GM18951 (cell line): ENCODE measurements around the gene FEZF2.

Experiments used
- POLR2A ChIP-seq: IDR thresholded peaks from 4 replicates; pipeline ENCODE4 v1.6.1; 2011; ENCODE audit warnings: mild to moderate bottlenecking; ENCODE audit not compliant: insufficient read length, insufficient read depth; ENCODE audit errors: extremely low read depth
- in situ Hi-C: fragments of 300-500 bp; cut with MboI; formaldehyde crosslinking; loops from one replicate; pipeline ENCODE4 v1.12.0; 2022; ENCODE audit warnings: low sequenced_read_pairs, mixed read lengths, inconsistent platforms; ENCODE audit not compliant: unreplicated experiment

The FEZF2 gene

DNA sequence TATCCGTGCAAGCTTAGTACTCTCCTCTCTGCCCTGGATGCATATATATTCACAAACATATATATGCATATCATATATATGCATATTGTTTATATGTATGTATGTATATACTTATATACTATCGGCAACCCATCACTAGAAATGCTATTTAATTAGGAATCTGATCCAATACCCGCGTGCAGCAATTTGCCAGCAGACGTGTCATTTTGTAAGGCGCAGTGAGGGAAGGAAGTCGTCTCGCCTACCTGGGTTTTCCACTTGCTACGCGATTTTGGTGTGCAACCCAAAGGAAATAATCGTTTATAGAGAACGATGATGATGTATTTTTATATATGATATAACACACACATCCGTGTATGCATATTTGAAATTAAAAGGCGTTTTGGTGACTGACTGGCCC, 5.6 kb upstream of the FEZF2 start:
- in situ Hi-C loops = no loop called here
- TF ChIP-seq POLR2A = no peak

DNA sequence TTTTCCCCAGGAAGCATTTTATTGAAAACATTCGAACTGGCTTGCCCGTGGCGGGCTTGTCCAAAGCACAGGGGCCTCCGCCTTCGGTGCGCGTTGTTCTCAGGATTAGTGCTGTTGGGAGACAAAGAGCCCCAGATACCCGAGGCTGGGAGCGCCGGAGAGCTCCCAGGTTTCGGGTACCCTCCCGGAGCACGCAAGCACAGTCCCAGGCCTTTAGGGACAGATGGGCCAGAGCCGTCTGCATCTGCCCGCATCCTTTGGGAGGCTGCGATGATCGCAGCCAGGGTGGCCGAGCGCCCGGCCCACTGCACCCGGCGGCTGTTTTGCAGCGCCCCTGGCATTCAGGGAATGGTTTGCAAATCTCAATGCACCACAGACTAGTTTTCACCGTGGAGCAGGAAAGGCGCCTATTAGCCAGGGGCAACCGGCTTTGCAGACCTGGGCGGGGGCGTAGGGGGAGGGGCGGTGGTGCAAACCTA, 5.0 kb upstream of the FEZF2 start:
- in situ Hi-C loops = no loop called here
- no peak for TF ChIP-seq POLR2A

DNA sequence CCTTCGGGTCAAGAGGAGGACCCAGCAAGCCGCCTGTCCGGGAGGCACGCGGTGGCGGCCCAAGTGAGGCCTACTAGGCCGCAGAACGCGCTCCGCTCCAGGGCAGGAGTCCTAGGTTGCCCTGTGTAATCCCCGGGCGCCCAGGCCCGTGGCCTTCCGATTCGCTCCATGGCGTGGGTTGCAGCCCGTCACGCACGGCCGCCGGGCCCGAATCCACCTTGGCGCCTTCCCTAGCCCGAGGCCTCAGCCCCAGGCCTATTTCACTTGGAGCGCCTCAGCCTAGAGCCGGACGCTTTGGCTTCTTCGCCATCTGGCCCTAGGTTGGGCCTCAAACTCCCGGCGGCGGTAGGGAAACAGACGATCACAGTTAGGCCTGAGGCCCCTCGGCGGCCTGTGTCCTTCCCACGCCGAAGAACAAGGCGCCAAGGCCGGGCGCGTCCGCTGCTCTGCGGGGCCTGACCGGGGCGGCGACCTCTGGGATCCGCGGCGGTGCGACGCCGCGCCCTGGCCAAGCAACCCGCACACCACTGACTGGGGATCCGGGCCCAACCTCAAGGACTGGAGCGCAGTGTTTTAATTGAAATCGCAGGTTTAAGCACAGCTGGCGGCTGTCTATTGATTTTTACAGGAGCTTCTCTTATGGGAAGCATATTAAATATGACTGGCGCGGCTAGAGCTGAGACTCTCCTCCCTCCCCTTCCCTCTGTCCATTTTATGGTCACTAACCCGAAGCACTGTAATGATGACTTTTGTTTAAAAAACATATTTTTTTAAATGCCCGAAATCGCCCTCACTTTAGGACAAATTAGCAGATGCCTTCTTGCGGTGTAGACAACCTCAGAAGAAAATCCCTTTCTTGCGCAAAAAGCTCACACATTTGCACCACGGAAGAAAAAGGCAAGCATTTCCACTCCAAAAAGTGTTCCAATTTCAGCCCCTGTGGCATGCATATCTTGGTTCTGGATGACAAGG, 3.8 kb upstream of the FEZF2 start:
- TF ChIP-seq POLR2A = no peak
- in situ Hi-C loops = no loop called here

DNA sequence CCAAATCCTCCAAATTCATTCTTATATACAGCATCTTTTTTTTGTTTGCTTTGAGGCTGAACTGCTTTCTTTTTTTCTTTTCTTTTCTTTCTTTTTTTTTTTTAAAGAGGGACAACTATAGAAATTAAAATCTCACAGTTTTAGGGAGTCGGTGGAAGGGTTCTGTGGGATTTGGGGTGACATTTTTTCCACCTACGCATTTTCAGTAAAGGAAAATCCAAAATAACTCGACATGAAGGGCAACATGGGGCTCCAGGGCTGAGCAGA, 3.0 kb upstream of the FEZF2 start:
- no peak for TF ChIP-seq POLR2A

DNA sequence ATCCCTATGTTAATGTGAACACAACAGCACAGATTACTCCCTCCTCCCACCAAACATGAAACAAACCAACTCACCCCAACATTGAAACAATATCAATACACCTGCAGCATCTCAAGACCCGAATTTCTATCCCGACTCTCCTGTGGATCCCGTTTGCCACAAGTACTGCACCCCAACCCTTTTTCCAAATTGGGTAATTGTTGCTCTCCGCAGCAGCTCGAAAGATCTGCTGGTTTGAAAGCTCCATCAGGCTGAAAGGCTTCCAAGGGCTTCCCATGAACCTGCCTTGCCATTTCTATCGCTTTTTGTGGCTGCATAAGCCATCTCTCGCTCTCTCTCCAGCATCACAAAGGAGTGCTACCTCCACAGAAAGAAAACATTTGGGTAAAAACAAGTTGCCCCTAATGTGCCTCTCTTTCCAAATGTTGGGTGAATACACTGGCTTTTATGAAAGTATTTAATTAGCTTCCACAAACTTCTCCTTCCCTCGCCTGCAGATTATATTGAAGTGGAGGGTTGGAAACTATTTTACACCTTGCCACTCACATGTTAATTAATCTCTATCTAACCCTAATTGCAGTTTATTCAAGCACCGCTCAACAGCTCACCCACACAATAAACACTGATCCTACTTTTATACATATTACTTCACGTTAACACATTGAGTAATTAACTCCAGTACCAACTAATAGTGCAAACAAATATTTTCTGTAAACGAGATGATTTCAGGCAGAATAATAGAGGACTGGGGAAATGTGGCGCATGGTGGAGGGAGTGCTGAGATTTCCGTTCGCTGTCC, 2.5 kb upstream of the FEZF2 start:
- no peak for TF ChIP-seq POLR2A
- in situ Hi-C loops = no loop called here

More for the DNA sequence above, 3.0 kb upstream of the FEZF2 start:
- in situ Hi-C loops = no loop called here

DNA sequence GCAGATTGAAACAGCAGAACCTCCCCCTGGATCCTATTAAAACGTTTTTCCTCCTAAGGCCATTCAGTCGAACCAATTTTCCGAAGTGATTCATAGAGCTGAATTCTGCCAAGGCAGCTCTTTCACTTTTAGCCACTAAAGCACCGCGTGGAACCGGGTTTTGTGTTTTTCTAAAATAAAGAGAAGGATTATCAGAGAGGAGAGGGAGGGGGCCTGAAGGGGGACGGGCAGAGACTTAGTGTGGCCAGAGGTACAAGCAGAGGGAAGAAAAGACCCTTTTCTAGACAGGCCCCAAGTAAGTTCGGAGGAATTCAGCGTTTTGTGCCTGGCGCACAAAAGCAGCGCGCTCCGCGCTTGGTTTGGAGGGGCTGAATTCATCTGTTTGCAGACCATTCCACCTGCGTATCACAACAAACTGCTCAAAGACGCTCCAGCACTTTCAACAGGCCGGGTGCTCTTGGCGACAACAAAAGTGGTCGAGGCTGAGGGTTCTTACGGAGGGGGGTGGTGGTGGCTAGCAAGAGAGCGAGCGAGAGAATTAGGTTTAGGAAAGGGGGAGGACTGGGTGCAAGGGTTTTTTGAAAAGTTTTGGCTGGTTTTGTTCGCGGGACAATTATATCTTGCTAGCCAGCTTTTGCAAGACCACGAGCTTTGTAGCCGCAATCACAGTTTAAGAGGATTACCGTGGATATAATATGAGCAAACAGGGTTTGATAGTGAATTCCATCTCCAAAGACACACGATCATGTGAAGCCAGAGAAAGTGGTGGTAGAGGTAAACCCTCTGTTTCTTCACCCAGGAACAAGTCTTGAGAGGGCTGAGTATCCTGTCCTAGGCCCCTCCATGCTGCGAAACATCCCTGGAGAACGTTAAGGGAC, 1.2 kb upstream of the FEZF2 start:
- in situ Hi-C loops = no loop called here
- TF ChIP-seq POLR2A = no peak

DNA sequence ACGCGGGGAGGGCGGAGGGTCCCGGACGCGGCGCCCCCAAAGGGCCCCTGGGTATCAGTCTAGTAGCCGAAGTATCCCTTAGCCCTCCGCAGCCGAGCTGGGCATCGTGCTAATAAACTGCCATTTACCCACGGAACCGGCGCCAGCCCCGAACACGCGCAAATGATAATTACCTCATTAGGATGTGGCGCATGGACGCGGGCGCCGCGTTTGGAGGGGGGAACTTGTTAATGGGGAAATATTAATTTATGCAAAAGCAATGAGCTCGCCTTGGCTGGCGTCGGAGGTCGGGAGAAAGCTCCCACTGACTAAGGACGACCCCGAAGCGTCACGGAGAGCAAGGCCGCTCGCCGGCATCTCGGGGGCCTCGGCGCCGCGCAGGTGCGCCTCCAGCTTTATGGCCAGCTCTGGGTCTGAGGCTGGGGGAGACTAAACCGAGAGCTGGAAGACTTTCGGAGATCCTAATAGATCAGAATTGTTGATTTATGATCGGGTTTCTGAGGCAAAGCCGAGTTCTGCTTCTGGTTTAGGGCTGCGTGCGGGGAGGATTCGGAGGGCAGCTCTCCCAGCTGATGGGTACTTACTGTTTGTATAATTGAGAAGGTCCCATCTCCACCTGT, 474 bp upstream of the FEZF2 start:
- in situ Hi-C loops = no loop called here
- no peak for TF ChIP-seq POLR2A

DNA sequence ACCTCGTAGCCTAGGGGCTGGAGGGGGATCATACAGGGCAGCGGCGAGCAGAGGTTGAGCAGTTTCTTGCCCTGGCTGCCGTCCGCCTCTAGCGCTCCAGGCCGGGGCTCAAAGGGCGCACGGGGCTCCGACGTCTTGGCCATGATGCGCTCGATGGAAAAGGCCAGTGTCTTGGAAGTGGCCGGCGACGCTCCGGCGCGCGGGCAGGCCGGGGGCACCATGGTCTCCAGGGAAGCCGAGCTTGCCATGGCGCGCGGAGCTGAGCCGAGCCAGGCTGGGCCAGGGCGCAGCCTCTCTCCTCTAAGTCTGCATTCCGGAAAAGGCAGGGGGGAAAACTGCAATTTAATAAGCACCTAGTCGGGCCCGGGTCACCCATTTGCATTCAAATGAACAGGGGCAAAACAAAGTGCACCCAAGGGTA, 719 bp downstream of the FEZF2 start:
- in situ Hi-C loops = no loop called here
- TF ChIP-seq POLR2A = no peak

DNA sequence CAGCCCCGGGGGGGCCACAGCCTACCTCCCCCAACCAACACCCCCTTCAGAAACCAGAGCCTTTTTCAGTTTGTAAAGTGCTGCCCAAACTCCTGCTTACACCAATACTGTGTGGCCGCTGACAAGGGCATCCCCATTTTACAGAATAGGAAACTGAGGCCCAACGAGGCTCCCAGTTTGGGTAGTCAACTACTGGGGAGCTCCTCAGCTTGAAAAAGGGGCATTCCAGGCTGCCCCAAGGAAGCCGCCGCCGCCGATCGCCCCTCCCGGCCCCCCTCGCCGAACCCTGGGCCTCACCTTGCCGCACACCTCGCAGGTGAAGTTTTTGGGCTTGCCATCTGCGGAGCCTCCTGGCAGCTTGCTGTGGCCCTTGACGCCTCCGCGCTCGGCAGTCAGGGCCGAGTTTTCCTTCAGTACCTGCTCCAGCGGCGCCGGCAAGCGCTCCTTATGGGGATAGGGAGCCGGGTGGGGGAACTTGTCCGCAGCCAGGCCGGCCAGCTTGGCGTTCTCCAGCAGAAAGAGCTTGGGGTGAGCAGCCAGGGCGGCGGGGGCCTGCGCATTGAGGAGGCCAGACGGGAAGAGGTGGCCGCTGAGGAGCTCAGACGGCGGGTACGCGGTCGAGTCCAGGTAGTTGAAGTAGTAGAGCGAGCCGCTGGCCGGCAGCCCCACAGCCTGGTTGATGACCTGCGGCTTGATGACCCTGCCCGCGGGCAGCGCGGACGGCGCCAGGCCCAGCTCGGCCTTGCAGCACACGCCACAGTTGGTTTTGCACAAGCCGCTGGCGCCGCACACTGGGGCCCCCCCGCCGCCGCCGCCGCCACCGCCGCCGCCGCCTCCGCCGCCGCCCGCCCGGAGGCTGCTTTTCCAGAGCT, 1.4 kb downstream of the FEZF2 start:
- no peak for TF ChIP-seq POLR2A
- in situ Hi-C loops = no loop called here

DNA sequence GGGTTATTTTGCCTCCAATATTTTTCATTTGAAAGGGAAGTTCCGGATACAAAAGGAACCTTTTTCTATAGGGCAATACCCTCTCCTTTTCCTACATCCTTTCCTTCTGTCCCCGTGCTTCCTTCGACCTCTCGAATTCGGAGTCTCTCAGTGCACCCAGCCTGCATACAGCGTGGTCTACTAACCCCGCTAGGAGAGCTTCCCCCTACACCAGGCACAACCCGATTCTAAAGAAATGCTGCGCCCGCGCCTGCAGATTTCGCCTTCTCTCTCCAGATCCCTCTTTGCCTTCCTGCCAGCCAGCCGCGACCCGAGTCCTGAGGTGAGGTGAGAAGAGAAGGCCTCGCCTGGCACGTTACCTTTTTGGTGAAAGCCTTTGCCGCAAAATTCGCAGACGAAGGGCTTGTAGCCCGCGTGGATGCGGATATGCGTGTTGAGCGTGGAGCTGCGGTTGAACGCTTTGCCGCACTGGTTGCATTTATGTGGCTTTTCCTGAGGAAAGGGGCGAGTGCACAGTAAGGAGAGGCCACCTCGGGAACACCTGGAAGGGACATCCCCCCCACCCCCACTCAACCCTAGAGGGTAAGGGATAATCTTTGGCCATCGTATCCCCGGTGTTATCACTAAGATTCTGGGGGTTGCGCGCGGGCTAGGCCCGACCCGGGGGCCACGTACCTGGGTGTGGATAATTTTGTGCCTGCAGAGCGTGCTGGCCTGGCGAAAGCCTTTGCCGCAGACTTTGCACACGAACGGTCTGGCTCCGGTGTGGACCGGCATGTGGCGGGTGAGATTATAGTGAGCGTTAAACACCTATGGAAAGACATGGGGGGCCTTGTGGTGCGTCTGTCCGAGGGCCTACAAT, 2.3 kb downstream of the FEZF2 start:
- TF ChIP-seq POLR2A = no peak
- in situ Hi-C loops = no loop called here

DNA sequence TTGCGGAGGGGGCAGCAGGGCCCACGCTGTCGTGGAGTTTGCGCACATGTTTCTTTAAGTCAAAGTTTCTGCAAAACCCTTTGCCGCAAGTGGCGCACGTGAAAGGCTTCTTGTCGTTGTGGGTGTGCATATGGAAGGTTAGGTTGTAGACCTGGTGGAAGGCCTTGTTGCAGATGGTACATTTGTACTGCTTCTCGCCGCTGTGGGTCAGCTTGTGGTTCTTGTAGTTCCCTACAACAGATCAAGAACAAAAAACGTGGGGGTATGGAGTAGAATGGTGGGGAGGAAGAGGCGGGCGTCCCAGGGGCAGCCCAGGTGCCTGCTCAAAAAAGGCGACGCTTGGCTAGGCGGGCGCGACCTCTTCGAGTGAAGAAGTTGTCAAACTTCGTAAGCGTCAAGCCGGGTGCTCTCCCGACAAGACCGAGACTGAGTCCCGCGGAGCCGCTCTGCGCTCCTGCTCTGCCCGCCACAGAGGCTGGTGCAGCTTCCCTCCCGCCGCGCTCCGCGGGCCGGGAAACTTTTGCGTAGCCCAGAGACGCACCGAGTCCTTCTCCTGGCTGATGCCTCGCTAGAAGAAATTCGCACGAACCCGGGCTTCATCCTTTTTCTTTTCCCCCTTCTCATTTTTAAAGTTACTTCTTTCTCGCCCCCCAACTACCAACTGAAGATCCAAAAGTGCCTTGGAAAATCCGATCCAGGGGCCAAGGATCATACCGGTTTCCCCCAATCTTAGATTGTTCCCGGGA, 3.1 kb downstream of the FEZF2 start:
- TF ChIP-seq POLR2A = no peak
- in situ Hi-C loops = no loop called here

DNA sequence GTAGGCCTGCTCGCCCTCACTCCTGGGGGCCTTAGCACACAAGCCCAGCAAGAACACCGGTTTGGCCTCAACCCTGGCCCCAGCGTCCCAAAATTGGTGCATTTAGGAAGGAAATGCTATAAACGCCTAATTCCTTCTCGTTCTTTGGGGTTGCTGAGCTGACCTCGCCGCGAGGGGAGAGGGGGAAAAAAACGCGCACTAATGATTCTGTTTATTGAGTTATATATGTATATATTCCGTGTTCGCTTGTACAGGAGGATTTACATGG, 3.9 kb downstream of the FEZF2 start:
- in situ Hi-C loops = no loop called here
- no peak for TF ChIP-seq POLR2A
